M059J (cell line): Measurements from ENCODE around the gene CEP85L. TPM values are rescaled to one million over a fixed set of nuclear protein-coding genes. Genes with fewer than 3 reads are reported as not detected.

ENCODE experiments used
- DNase-seq: peaks from one replicate; pipeline ENCODE4 v3.0.0-alpha.2; 2012; ENCODE audit warnings: low read depth
- total RNA-seq: library from RNA; depleted of rRNA; stranded (reverse); fragments of >200 nt; shearing (Covaris generic); gene quantifications from 2 replicates; pipeline ENCODE4 v1.2.3, GENCODE V29; 2014

CEP85L gene
- total RNA-seq, 1 experiment from 2014 or later = 5.7 TPM

DNA sequence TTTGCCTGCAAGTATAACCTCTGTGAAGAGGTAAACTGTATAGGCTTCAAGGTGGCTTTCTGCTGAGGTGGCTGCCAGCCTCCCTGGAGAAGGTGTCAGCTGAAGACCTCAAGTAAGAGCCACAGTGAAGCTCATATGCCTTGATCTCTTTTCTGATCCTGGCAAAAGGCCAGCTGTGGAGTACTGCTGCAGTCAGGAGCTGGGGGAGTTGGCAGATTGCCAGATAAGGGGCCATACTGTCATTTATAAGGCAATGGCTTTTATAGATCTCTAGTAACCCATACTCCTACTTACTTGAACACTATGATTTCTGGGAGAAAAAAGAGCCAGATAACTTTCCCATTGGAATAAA is 8.8 kb upstream of the CEP85L start:
- no peak for DNase-seq

DNA sequence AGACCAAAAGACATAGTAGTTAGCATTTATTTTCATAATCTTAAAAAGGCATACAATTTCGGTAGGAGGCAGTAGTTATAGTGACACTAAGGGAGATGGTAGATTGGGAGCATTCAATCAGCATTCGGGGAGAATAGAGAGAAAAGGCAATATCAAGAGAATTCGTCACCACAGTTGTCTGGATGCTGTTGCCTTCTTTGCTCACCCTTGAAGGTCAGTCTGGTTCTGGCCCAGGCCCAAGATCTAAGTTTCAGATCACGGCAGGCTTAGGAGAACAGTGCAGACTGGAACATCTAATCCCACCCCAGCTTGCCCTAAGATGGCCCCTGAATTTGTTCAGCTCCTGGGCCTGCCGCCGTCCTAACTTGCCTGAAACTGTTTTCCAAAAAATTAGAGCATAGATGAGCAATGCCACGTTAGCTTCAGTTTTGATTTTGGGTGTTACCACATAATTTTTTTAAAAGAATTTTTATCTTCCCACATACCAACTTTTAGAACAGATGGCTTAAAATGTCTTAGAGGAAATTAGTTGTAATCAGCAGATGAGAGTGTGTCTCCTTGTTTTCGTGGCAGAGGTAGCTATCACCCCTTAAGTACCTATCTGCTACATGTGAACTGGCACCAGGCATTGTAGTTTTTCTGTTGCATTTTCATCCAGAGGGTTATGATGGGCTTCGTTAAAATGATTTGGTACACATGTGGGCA is 8.3 kb upstream of the CEP85L start:
- DNase-seq = no peak

DNA sequence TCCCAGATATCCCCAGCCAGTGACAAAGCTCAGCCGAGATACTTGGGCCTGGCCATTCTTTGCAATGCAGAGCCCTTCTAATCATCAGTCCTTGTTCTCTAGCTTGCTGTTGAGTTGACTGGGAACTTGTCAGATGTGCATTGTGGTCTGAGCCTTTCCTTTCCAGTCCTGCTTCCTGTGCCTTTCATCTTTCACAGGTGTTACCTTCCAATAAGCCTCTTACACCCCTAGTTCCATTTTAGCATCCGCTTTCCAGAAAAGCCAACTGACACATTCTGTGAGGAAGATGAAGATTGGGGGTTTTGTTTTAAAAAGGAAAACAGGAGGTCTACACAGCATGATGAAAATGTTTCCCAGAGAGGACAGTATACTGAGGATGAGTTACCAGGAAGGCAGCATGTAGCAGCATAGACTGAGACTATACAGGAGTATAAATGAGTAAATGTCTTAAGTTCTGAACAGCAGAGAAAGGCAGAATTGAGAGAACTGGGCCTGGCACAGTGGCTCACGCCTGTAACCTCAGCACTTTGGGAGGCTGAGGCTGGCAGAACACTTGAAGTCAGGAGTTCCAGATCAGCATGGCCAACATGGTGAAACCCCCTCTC is 5.6 kb upstream of the CEP85L start:
- DNase-seq = no peak

DNA sequence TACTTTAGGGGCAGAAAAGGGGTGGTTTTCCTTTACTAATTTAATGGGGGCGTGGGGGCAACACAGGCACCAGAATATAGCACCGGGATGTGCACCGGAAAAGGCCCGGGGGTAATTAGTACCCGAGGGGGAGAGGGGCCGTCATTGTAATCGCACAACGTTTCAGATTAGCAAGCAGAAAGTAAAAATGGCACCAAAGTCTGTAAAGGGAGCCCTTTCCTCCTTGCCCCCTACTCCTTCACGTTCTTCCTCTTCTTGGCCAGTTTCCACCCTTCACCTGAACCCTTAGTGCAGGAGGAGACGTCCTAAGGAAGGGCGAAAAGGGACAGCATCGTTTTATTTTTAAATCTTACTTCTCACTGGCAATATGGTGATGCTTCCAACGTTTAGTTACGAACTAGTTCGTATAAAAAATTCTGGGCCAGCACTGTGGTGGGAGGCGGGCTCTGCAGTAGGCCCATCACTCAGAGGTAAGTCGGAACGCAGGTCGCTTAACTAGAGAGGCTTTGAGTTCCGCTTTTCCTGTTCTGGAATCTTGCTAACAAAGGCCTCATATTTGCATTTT is 742 bp upstream of the CEP85L start:
- no peak for DNase-seq

DNA sequence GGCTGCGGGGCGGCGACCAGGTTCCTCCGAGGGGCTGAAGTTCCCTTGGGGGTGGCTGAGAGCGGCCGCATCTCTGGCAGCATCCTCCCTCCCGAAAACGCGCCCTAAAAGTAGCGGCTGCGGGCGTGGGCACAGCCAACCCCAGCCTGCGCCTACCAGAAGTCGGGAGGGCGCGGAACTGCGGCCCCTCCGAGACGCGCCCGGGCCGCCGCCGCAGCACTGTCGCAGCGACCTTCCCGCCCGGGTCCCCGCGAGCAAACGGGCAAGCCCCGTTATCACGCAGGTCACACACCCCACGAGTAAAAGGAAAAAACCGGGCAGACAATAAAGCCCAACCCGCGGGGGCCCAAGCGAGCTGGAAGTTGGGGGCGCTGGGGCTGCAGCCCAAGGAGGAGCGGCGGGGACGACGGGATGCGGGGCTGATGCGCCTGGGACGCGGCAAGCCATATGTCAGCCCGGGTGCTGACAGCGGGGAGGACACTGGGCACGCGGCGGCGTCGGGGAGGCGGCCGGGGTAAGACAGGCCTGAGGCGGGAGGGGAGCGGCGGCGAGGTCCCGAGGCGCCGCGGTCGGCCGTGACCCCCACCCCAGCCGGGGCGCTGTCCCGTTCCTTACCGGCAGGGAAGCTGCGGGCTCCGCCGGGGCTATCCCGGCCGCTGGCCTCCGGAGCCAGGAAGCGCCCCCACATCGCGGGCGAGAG is 659 bp downstream of the CEP85L start:
- DNase-seq = peak; percentile 37

DNA sequence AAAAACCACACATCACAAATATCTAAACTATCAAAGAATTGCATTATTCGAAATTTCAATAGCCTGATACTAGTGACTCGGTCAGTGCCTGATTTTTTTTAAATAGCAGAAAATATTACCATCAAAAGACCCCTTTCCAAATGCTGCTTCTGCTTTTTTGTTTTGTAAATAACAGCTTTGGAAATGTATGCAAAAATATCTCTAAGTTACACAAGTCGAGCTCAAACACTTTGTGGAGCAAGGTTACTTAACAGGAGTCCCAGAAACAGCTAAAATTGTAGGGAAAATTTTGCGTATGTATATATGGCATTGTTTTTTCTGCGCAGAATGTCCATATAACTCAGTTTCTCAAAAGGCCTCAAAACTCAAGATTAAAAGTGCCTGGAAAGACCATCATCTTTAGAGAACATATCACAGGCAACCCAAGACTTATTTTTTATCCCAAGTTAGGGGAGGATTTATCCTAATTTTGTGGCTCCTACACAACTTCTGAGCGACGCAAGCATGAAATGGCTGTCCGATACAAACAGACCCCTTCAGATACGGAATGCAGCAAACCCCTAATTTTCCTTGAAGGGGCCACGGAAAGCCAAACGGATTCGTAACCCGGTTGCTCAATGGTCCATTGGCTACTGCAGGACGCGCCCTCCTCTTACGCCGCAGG is 1.3 kb downstream of the CEP85L start:
- no peak for DNase-seq

DNA sequence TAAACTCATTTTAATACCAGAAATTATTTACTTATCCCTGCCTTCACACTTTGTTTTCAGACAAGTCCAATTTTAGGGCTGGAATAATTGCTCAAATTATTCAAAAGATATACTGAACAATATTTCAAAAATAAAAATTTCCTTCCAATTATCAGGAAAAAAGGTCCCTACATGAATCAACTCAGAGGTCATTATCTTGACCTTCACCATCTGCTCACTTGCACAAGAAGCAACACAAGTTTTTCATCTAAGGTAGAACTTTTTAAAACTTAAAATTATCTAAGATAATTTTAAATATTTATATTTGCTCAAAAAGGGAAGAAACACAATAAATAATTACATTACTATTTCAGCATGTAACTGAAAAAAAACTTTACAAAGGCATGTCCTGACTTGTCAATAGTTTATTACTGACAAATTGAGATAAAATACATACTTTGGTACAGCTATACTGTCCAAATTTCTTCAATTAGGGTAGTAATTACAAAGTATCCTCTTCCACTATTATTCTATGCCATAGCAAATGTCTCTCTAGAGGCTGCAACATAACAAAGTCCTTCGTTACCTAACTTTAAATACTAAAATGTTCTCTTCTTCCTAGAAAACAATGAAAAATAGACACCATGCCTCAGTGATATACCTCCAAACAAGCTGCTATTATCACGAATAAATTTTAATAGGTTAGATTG is 2.4 kb downstream of the CEP85L start:
- no peak for DNase-seq

DNA sequence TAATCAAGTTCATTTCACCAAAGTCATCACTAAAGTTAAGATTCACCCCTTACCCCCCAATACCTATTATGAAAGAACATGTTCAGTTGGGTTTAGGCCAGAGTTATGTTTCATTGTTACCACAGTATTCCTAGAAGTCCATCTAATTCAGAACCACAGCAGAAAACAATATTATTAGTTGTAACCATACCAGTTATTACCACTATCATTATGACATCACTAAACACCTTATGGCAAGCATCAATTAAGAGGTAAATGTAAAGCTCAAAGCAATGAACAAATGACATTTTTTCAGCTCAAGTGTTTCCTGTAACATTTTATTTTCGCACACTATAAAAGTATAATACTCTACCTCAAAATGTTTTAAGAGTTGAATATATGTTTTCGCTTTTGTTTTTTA is 4.4 kb downstream of the CEP85L start:
- no peak for DNase-seq

DNA sequence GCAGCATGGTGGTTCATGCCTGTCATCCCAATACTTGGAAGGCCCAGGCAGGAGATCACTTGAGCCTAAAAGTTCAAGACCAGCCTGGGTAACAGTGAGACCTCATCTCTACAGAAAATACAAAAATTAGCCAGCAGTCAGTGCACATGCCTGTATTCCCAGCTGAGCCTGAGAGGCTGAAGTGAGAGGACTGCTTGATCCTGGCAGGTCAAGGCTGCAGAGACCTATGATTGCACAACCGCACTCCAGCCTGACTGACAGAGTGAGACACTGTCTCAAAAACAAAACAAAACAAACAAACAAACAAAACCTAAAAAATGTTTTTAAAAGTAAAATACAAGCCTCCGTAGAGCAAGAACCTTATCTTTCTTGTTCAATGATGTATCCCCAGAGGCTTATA is 6.0 kb downstream of the CEP85L start:
- DNase-seq = no peak

DNA sequence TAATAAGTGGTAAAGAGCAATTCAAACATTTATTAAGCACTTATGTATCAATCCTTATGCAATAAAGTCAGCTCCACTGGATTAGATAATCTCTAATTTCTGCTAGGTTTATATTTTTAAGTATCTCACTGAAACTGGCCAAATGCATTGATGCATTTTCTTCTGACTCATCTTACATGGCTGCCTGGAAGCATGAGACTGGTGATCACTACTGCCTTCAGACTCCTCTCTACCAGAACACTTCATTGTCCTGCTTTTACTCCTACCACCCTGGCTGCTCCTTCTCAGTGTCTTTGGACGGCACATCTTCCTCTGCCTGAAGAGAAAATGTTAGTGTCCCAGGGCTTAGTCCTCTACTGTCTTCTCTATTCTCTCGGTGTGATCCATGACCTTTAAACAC is 7.4 kb downstream of the CEP85L start:
- no peak for DNase-seq

DNA sequence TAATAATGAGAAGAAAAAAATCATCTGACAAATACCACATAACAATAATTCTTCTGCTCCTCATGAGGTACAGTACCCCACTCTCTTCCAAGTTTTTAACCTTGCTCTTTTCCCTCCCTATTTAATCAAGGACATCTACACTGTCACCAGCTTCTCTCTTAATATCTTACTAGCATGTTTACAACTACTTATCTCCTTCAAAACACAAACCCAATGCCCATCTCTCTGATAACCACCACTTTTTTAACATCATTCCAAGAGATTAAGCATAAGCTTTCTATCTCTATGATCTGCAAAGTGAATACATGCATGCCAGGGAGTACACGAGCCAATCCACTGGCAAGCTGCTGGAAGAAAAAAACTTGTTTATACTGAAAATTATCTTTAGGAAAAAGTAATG is 10.3 kb downstream of the CEP85L start:
- DNase-seq = no peak

DNA sequence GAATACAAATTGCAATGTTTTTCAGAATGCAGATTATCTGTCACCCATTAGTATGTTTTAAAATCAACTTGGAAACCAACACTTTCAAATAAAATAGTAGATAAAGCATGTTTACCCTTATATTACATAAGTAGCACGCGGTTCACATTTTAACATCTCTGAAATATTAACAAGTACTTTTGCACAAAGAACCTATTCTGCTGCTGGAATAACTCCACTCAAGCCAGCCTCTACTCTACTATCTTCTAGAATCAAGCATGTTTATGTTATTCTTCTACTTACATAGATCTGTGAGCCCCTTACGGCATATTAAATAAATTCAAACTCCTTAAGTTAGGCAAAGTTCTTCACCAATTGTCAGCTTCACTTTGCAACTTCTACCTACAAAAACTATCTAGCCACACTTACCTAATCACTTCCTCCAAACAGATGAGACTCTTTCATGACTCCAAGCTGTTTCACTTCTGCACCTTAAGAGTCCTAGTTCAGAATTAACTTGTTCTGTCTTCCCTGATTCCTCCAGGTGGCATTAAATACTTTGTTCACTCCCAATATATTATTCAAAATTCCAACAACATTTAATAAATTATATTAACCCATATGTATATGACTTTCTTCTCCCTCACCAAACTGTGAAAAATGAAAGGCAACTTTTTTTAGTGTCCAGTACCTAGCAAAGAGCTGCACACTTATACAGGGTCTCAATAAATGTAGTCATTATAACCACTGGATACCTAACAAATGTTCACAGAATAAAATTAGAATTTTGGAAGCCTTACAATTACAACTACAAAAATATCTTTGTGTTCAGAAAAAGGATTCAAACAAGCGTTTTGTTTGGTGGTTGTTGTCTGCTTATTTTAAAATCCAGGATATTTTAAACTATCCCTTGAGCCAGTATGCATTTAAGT is 12.1 kb downstream of the CEP85L start:
- no peak for DNase-seq

DNA sequence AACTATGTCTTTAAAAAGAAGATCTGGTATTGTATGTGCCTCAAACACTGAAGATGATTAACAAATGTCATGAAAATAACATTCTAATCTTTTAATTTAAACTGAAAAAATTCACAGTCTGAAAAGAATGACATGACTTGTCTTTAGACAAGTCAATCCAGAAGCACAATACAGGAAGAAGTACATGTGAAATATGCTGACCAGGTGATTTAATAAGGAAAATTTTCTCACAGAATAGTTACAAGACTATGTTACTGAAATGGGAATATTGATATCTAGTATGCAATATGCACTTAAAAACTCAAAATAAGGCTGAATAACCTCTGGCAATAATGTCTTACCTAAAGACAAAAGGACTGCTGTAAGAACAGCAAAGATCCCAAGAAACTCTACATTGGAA is 13.1 kb downstream of the CEP85L start:
- DNase-seq = no peak

DNA sequence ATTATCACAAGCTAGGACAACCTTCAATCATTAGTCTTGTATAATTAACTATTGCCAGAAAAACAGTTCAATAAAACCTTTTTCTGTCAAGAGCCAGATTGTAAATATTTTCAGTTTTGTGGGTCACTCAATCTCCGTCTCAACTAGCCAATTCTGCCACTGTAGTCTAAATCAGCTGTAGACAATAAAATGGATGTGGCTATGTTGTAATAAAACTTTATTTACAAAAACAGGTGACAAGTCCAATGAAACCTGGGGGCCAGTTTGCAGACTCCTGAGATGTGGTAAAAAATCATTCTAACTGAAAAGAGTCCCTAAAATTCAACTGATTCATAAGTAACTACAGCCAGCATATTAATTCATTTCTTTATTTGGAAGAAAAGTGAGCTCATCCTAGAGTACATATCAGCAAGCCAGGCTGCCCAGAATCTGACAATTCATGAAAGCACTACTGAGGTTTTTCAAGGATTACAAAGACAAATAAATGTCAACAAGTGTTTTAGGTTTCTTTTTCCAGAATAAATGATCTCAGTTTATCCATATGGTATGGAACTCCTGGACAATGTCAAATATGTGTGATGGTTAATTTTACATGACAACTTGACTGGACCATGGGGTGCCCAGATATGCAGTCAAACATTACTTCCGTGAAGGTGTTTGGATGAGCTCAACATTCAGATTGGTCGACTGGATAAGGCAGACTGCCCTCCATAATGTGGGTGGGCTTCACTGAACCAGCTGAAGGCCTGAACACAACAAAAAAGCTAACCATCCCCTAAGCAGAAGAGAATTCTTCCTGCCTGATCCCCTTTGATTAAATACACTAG is 15.3 kb downstream of the CEP85L start:
- no peak for DNase-seq

DNA sequence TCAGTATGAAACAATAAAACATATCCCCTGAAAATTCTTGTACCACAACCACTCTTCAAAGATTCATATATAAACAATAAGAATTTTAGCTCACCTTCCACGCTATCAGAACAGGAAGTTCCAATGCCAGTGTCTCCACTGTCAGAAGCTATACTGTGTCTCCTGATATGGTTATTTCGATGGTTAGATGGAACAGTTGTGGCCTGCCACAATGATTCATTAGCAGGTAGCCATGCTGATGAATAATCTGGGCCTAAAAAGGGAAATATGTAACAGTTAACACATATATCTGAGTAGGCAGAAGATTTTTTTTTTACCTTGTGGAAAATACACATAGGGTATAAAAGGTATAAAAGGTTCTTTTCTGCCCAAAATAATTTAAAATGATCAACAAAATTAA is 19.0 kb downstream of the CEP85L start:
- DNase-seq = no peak

DNA sequence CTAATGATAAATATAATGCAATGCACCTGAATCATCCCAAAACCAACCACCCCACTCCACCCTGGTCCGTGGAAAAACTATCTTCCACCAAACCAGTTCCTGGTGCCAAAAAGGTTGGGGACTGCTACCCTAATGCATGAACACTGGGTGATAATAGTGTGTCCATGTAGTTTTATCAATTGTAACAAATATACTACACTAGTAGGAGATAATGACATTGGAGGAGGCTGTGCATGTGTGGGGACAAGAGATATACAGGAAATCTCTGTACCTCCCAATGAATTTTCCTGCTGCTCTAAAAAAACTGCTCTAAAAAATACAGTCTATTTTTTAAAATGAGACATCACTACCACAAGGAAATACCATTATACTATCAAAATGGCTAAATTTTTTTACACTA is 20.5 kb downstream of the CEP85L start:
- DNase-seq = no peak

DNA sequence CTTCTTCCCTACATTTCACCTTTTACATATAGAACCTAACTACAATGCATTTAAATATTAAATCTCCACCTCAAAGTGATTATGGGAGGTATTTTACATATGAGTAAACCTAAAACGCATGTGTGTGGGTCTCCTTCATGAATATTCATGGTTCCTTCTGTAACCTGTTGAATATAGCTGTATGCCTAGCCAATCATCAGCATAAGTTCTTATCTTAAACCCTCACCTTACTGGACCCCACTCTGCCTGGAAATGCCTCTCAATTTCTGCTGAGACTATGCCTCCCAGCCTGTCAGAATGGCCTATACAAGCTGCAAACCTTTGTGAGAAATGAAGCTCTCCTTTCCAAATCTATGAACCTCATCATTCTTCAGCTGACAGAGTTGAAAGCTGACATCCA is 21.3 kb downstream of the CEP85L start:
- no peak for DNase-seq

DNA sequence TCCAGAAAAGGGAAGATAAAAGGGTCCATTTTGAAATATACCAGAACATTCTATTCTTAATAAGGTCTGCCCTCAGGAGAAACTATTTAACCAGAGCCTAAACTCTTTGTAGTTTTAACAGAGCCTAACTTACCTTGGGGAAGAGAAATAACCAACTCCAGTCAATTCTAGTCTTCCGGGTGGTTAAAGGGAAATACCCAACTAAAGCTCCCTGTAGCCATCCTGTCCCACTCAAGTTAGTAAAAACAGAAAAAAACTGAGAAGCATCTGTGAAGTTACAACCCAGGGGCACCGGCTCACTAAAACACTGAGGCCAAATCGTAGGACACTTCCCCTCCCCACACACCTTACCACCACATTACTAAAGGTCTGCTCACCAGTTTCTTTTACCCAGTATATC is 23.7 kb downstream of the CEP85L start:
- DNase-seq = no peak

DNA sequence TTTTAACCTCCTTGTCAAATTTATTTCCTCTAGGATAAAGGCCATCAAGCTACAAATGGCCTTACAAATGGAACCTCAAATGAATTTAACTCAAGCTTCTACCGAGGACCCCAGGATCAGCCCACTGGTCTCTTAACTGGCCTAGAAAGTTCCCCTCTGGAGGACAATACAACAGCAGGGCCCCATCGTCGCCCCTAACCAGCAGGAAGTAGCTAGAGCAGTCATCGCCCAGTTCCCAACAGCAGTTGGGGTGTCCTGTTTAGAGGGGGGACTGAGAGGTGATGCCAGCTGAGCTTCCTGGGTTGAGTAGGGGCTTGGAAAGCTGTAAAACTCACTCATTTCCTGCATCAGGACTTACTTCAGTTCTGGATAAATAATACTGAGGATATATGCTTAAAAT is 25.6 kb downstream of the CEP85L start:
- DNase-seq = no peak
